DMS 273 treated with DMSO at 0.1 percent for 48 hours (cell line): ENCODE measurements around the gene ERG.

ENCODE experiments used
- DNase-seq: peaks from one replicate; lab custom pipeline; 2025; lab: John Stamatoyannopoulos, UW

ERG gene

DNA sequence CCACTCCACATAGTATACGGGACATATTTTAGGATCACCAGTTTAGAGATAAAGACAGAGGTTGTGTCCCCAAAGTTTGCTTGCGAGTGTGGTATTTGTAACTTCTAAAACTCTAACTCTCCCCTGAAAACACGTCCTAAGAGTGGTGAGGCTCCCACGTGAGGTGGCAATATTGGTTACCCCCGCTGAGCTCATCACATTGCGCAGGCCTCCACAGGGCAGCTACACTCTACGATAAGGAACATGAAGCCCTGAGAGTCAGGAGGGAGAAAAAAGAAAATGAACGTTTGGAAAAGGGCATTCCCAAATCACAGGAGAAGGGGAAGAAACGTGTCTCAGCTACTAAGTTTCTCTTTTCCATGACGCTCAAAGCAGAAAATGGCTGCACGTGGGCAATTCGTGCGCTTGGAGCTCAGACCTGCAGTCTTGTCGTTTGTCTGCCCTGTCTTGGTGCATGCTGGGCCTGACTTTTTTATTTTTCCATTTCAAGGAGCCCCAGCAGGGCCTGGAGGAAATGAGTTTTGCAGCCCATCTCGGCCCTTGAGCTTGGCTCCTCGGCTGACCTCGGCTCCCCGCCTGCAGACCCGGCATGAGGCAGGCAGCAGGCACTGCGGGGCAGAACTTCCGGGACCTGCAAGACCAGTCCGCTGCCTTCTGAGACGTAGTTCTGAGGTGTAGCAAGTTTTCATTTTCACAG lies 25.7 kb downstream of the ERG start:
- no peak for DNase-seq

DNA sequence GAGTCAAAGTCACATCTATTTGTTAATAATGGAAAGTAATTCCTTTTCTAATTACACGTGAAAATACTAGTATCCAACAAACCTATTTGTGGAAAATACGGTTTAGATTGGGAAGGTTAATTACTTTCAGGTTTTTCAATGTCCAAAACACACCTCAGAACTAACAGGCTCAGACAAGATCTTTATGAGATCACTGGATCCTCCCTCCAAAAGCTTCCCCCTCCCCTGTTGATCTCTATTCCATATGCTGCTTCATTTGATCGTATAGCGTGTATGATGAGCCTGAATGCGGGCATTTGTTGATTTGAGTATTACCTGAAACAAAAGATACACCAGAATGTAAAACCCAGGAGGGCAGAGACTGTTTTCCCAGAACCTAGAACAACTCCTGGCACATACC lies 26.5 kb downstream of the ERG start:
- no peak for DNase-seq

DNA sequence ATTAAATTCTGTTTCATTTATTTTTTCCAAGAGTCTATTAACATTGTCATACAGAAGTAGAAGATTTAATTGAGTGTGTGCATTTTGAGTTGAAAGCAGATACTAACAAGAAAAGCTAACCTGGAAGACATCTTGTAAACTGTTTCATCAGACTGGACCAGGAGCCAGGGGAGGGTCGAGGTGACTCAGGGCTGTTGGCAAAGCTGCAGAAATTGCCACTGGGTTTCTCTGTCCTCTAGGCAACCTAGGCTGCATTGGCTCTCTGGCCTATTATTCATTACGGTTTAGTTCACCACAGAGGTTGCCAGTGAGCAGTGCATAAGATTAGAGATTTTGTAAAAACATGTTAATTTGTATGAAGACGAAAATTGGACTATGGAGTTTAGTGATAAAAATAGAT lies 27.5 kb downstream of the ERG start:
- no peak for DNase-seq

DNA sequence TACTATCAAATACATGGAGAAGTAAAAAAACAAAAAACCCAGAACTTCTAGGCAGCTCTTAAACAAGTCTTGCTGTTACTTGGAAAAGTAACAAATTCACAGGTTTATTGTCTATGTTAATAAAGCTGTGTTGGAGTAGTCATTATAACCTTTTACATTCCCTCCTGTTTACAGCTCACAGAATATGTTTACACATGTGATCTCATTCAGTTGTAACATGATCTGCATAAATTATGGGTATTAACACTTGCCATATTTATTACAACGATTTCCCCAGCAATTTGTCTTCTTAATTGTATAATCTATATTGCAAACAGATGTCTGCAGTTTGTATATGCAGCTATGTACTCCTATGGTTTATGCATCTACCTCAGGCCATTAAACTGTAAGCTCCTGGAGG lies 28.6 kb downstream of the ERG start:
- no peak for DNase-seq

DNA sequence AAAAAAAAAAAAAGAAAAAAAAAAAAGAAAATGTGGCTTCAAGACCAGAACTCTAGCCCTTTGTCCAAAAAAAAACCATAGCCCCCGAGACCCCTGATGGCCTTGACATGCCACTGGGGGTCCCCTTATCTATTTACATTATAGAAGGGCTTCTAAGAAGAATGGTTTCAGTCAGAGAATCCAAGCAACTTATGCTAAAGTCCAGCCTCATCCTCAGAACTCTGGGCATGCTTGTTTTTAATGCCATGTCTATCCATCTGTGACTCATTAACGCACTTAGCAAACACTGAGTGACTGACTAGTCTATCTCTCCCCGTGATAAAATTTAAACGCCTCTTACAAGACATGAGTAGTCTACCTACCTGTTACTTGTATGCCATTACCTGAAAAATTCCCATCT lies 29.3 kb downstream of the ERG start:
- DNase-seq: no peak

DNA sequence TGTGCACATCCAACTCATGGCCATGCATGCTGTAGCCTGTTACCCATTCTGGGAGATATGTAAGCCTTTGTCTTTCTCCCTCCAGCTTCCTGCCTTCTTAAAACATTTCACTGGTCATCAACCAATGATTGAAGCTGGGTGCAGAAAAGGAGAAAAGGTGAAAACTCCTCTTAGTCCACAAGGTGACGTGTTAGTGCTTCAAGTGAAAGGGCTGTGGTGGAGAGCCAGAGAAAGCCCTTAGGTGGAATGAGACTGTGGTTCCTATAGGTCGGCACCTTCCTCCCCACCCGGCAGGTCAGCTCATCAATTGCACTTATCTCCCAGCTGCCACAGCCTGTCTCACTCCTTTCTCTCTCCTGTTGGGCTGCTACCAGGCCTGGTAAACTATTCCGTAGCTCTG lies 30.4 kb downstream of the ERG start:
- DNase-seq: no peak

DNA sequence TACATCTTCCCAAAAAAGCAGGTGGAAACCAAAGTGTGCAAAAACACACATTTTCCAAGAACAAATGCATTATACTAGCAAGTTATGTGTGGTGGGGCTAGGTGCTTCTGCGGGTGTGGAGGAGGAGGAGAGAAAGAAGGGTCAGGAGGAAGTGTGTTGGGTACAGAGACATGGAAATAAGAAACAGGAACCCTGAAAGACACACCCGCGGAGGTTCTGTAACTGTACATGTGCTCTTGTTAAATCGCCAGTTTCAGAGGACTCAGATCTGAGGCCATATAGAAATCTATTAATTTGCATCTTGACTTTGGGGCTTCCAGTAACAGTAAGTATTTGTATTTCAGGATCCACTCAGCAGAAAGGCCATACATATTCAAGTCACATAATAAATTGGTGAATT lies 30.9 kb downstream of the ERG start:
- DNase-seq: no peak

DNA sequence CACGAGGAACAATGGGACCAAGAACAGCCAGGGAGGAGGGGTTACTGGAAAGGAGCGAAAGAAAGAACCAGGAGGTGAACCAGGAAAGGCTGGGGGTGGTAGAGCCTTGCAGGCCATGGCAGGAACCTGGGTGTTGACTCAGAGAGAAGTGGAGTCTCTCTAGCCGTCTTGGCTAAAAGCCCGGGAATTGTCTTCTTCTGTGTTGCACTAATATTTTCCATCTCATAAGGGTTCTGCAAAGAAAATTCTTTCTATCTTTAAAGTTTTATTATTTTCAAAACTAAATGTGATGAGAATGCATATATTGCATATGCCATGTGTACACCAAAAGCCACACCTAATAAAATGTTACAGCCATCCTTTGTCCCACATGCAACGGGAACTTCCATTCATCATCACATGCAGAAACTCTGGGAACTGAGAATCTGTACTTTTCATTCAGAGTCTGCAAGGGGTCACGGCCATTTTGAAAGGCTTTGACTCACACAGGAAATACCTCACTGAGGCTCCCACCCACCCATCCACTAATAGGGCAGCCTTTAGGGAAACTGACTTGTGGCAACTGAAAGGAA lies 38.0 kb downstream of the ERG start:
- no peak for DNase-seq

DNA sequence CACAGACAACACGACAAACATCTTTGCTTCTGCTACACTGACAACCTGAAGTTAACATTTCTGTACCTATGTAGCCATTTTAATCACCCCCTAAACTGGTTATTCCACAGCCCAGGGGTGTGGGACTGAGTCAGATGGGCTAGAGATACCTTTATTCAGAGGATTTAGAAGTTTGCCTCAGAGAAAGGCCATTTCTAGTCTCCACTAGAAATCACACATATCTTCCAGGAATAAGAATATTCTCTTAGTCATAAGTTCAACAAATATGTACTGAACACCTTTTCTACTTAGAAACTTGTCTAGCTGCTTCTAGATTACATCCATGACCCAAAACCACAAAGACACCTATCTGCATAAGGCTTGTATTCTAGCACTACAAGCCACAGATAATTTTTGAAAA lies 38.8 kb downstream of the ERG start:
- DNase-seq: no peak

DNA sequence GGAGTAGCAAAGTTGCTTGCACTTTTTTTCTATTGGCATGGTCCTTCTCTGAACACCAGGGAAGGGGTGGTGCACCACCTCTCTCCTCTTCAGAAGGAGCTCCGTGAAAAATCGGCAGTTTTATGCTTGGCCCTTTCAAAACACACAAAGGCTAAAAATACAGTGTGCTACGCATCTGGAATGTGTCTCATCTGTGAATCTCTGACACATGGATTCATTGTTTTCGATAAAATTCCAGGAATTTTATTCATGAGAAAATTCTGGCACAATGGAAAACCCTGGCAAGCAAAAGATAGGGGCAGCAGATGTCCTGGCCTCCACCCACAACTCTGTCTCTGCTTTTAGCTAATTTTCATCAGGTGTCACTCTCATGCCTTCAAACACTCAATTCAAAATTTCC lies 42.9 kb downstream of the ERG start:
- no peak for DNase-seq

DNA sequence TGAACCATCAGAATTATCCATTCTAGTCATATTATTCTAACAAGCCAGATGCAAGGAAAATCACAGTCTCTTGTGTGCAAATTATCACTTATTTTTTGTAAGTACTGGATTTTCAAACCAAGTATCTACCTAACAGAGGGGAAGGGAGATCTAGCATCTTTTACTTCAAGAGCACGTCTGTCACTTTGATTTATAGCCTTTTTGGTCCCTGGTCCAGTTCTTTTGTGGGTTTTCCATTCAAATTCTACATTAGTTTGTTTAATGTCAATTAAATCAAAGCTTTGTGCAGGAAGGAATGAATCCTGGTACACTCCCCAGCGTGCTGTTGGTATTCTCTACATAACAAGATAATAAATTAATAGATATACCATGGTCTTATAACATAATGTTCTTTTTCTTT lies 43.6 kb downstream of the ERG start:
- DNase-seq: no peak

DNA sequence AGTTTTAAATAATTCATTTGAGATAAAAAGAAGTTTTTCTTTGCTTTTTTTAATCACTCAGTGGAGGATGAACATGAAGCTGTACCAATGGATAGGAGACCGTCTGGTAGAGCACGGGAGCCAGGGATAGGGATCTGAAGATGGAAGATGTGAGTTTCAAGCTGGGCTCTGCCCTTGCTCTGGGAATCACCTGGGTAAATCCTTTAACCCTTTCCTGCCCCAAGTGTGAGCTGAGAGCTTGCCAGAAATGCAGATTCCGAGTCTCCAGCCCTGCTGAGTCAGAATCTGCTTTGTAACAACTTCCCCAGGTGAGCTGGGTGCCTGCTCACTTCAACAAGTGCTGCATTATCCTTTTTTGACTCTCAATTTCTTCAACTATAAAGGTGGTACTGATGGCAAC lies 44.1 kb downstream of the ERG start:
- no peak for DNase-seq

DNA sequence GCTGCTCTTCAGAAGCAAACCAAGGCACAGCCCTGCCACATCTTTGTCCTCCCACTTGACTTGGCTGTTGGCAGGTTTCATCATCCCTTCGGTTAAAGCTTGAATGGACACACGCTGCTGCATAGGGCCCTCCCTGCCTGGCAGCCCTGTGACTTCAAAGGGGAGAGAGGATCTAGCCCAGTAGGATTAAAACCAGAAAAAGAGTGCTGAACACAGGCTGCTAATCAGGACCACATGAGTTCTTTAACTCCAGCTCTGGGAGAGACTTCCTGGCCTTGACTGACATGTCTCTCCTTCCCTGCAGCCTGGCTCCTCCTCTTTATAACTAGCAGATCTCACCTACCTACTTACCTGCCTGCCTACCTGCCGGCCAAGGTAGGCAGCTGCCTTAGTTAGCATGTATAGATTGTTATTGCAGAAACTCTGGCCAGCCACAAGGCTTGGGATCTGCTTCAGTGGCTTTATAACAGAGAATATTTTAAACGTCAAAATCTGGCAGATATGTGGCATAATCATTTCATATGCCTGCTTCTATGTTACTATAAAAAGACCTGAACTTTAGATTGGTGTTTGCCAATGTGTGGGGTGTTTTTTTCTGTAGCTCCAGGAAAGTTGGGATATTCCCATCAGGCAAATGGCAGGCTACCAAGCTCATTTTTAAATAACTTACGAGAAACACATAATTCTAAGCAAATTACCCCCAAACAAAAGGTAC lies 49.4 kb downstream of the ERG start:
- DNase-seq: no peak

DNA sequence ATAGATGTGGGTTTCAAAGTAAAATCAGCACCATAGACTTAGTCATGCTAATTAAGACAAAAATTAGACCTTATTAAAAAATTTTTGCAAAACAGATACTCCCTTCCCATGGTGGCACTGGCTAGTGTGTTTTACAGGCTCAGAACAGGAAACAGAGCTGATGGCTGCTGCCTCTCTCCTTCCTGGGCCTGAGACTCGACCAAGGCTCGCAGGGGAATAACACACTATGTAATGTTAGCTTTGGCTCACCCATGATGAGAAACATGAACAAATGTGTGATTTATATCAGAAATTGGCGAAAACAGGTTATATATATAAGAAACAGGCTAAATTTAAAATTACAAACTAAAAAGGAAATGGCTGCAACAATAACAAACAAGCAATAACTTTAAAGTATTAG lies 50.7 kb downstream of the ERG start:
- no peak for DNase-seq

DNA sequence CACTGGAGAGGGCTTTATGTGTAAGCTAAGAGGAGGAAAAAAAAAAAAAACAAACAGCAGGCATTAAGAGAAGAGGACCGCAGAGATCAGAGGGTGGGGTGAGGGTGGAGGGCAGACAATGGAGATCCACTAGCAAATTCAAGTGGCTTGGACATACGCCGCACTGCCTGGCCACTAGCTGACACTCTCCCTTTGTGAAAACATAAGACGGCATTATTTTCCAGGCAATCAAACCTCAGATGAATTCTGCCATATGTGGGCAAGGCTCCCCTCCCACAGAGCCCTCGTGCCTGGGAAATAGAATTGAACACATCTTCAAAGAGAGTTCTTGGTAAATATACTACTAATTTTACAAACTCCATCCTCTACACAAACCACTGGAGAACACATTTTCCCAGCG lies 53.6 kb downstream of the ERG start:
- no peak for DNase-seq

DNA sequence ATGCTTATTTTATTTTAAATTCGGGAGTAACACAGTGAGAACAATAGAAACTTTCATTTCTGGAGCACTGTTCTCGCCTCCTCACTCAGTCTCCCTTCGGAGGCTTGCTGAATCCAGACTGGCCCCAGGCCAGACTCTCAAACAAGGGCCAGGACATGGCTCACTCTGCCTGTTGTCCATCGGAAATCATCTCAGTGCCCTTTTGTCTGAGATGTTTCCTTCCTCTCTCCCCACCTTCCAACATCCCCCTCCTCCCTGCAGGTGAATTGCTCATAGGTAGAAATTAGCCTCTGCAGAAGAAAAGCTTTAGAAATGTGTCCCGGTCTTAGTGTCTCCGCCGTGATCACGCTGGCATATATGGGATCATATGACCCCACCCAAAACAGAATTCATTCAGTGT lies 55.2 kb downstream of the ERG start:
- DNase-seq: no peak

DNA sequence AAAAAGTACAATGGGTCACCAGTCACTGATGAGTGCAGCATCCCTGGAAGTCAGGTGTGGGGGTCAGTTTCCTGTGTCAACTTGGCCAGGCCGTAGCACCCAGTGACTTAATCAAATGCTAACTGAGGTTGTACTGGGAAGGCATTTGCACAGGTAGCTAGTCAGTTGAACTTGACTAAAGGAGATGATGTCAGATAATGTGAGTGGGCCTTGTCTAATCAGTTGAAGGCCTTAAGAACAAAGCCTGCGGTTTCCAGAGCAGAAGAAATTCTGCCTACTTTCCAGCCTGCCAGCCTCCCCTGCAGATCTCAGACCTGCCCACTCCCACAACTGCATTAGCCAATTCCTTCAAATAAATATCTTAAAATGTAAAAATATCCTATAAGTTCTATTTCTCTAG lies 57.1 kb downstream of the ERG start:
- no peak for DNase-seq

DNA sequence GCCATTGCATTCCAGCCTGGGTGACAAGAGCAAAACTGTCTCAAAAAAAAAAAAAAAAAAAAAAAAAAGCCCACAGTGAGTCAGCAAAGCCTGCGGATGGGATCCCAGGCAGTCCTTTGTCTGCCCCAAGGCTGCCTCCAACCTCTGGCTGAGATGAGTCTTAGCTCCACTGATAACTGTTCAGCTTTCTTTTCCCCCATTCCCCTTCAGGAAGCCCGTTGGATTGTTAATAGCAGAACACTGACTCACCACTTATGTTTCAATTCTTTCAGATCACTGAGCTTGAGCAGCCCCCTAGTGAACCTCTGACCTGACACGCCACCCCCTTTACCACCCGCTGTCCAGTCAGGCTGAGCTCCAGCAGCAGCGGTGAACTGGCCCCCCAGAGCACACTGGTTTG lies 57.5 kb downstream of the ERG start:
- no peak for DNase-seq

DNA sequence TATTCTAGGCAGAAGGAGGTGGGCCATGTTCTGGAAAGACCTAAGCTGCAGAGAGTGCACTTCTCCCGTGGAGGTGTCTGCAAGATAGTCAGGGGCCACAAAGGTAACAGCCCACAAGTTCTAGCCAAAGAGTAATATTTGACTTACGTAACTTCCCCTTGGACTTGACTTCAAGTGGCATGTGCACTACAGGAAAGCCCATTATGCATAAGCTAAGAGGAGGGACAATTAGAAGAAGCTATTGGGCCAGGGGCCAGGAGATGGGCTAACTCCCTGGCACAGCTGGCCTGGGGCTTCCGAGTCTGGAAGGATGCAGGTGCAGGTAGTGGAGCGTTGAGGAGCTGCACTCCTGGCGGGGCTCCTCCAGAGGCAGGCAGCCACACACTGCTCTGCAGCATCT lies 58.3 kb downstream of the ERG start:
- no peak for DNase-seq

DNA sequence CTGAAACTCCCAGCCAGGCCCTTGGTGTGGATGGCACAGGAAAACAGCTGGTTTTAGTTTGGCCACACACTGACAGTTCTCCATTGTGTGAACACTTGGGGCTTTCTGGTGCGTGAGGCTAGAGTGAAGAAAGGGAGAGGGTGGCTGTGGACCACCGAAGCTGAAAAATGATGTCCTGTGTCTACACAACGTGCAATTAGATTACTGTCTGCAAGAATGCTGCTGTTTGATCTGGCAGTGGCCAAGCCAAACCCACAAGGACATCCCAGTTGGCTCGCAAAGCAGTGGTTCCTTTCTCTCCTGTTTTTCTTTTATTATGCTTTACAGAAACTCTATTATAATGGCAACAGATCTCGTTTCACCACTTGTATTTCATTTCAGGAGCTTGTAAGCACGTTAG lies 58.9 kb downstream of the ERG start:
- DNase-seq: no peak

DNA sequence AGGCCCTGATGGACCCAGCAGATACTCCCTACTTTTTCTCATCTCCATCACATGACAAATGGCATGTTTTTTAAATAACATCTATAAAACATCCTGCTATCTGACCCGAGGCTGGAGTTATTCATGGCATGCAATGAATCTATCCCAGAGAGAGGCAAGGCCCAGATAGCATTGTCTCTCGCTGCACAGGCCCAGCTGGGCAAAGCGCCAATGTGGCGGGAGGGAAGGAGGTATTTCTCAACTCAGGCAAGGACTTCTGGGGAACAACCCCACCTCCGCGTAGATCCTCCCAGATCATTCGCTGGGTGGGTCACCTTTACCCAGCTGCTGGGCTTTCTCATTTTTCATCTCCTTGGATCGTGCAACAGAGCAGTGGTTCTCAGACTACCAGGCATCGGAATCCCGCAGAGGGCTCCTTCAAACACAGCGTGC lies 59.8 kb downstream of the ERG start:
- DNase-seq: no peak

DNA sequence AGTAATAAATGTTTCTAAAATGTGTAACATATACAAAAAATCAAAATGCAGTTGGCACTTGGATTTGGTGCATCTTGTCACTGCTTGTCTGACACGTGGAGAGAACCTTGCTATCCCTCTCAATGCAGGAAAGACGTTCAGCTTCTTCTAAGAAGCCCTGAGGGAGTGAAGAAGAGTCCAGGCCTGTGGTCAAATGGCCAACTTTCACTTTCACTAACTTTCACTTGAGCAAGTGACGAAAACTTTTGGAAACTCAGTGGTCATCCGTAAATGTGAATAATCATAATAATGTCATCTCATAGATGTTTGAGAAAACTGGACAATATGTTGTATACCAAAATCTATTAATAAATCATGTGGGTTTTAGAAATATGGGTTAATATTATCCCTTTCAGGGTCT lies 61.9 kb downstream of the ERG start:
- DNase-seq: no peak

DNA sequence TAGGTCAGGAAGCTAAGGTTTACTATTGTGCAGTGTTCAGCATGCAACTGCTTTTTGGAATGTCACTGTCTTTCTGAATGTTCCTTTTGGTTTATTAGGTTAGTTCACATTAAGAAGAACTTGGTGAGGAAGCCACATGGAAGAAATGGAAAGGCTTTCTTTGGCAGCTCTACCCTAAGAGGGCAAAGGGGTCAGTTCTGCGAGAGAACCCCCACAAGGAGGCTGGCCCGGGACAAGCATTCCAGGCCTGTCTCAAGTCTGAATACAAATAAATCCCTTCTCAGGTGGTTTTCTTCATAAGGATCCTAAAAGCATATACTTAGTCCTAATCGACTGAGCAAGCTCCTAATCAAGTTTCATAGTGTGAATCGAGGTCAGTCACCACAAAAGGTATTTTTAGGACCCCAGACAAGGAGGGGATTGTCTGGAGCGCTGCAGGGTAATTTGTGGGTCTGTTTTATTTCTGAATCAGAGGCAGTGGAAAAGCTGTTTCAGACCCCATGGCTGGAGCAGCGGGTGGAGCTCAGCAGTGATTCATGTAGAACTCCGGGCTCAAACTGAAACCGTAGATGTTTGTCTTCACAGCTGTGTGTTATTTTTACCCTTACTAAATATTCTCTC lies 63.3 kb downstream of the ERG start:
- no peak for DNase-seq
